GM19328 (cell line): ENCODE data around the gene BCL6.

Experiments
- ATAC-seq: cut with Tn5 transposase; IDR thresholded peaks from one replicate; pipeline ENCODE4 v1.9.1; 2021; ENCODE audit warnings: mild to moderate bottlenecking, moderate library complexity; ENCODE audit not compliant: unreplicated experiment

BCL6 gene

DNA sequence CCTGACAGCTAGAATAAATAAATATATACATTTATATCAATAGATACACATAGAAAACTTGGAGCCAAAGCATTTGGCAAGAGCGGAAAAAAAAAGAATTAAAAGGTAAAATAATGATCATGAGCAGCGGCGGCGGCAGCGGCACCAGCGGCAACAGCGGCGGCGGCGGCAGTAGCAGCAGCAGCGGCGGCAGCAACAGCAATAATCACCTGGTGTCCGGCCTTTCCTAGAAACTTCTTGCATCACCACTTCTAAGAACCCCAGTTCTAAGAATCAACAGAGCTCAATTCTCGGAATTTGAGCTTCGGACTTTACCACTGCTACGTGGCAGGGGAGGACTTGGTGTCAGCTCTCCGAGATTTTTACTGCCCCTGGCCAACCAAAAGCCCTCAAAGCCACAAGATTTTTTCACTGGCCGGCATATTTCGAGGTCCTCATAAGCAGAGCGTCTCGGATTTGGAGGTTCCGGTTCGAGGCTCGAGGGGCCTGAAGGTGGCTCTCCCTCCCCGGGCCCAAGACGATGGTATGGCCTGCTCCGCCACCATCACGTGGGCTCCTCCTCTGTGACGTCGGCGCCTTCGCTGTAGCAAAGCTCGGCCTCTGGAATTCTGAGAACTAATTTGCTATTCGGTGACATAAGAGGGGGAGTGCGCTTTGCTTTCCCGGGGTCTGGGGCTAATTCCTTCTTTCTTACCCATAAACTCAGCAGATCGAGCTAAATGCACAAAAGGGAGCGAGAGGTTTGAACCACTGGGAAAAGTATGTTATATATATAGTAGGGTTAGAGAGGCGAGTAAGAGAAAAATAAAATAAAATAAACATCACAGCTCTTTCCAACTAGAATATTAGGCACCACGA lies at the start of gene BCL6:
BCL6 (minus strand) TSS at position 268 of the 858 bp plus-strand sequence. CDS start 11,775 bp downstream, outside the sequence.
- peak; percentile 85 for ATAC-seq

- no peak for ATAC-seq
Observed at GRCh38 chr3:187794731-187795130, 49.5 kb upstream of the BCL6 start.

GRCh38 chr3:187793618-187794017 lies 48.4 kb upstream of the BCL6 start:
- ATAC-seq = no peak

DNA sequence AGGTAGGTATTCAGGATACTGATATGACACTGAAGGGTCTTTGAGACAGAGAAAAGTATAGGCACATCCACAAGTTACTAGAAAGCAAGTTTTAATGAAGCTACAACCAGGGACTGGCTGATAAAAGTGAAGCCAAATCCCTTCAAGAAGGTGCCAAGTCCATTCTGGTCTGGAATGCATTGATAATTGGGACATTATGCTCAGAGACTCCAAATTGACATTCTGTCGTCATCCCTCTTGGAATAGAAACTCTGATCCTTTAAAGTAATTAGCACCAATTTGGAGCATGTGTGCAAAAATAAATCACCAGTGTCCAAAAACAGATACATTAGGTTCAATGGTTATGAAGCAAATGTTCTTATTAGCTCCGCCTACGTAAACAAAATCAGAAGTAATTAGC lies 47.3 kb upstream of the BCL6 start:
- no peak for ATAC-seq

- no peak for ATAC-seq
Observed at GRCh38 chr3:187789872-187790271, 44.6 kb upstream of the BCL6 start.

DNA sequence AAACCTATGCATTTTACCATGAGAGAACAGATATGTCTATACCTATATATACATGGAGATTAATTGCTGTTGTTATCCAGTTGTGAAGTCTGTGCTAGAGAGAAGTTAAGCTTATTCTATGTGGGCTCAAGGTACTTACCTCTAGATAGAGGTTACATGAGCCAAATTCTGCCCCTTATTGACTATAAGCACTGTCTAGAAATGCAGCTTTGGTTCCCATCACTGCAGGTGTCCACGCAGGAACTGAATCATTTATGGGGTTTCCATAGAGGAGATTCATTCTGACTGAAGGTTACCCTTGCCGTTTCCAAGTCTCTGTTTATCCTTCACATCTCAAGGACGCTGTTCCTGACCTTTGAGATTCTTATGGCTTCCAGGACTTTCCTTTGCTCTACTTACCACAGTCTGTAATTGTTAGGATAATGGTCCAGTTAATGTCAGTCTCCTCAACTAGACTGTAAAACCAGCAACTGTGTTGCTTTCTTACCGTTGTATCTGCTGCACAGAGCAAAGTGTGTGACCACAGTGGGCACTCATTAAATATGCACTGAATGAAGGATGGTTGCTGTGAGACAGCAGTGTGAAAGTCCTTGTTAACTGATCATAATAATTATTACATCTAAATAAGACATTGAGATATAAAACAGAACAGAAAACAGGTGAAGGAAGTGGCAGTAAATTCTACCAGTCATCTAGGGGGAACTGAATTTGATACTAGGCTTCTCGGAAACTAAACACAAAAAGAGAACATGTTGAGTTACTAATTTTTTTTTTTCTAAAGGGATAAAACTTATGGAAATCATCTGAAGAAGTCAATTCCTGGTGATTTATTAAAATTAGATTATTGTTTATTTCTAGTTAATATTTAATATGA lies 44.0 kb upstream of the BCL6 start:
- ATAC-seq = no peak

- no peak for ATAC-seq
Observed at GRCh38 chr3:187783098-187783497, 37.8 kb upstream of the BCL6 start.

DNA sequence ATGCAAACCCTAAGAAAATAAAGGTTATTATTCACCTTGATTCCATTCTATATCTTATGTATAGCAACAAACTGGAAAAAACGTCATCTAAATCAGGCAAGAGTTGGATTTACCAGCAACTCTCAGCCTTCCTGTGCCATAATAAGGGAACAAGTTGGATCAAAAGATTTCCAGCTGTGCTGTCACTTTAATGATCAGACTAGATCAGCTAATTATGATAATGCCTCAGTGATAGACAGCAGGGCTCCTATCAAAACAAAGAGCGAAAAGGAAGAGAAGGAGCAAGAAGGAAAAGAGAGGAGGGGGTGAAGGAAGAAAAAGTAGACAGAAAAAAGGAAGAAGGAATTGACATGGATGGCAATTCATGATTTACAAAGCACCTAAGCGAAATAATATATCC lies 36.7 kb upstream of the BCL6 start:
- ATAC-seq = no peak

DNA sequence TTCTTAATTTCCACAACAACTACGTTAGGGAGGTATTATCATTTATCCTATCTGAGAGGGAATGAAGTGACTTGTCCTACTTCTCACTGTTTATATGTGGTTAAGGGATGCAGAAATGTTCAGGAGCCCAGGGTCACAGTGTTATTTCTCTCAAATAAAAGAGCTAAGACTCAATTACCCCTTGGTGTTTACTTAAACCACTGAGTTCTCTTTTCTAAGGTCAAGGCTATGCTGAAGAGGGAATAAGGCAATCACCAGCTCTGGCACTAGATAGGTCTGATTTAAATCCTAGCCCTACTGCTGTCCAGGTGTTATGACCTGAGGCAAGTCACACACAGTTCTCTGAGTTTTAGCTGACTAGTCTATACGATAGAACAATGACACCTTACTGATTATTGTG lies 35.7 kb upstream of the BCL6 start:
- ATAC-seq = no peak

DNA sequence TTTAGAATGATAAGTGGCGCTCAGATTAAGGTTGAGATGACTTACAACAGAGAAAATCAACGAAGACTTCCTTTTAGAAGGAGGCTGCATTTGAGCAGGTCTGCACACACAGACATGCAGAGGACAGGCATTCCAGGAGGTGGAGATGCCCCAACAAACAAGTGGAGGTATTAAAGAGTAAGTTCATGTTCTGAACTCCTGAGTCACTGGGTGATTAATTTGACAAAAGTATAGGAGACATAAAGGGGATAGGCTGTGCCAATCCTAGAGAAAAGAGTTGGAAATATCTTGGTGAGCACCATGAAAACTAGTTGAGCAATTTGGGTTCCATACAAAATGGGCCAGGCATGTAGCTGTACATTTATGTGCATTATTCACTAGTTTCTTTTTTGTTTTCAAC lies 33.5 kb upstream of the BCL6 start:
- no peak for ATAC-seq

DNA sequence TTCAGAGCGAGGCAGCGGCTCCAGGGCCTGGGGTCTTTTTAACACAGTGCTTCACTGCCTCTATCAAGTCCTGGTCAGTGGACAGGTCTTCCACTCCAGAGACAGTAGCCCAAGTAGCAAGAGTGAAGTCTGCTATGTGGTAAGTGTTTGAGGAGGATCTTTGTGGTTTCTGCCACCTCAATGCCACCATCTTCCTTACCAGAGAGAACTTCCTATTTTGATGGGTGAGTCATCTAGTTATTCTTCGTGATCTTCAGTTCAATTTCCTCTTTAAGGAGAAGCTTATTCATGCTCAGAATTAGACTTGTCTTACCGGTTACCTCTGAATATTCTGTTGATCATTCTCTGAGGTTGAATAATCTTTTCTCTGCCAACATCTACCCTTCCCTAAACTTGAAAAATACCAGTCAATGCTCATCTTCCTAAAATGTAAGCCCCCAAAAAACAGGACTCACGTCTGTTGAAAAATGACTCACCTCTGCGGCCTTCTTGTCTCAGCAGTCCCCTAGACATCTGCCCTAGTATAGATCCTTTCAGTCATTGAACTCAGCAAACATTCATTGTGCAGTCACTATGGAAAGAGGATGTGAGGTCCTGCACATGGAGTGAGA lies 32.2 kb upstream of the BCL6 start:
- ATAC-seq = no peak

DNA sequence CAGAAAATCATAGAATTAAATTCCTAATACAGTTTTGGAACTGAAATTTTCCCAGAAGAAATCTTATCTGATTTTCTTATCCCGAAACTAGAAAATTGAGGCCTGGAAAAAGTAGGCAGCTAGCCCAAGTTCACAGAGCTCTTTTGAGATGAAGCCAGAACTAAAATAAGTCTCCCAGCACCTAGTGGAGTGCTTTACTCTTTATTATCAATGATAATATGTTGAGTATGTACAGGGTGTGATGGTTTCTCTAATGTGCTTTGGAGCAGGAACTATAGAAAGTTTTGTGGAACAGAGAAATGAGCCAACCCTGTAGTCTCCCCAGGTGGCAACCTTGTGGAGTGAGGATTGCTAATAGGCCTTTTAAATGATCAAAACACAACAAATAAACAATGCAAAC lies 30.3 kb upstream of the BCL6 start:
- ATAC-seq = no peak

GRCh38 chr3:187774185-187774789 lies 29.0 kb upstream of the BCL6 start:
- no peak for ATAC-seq

DNA sequence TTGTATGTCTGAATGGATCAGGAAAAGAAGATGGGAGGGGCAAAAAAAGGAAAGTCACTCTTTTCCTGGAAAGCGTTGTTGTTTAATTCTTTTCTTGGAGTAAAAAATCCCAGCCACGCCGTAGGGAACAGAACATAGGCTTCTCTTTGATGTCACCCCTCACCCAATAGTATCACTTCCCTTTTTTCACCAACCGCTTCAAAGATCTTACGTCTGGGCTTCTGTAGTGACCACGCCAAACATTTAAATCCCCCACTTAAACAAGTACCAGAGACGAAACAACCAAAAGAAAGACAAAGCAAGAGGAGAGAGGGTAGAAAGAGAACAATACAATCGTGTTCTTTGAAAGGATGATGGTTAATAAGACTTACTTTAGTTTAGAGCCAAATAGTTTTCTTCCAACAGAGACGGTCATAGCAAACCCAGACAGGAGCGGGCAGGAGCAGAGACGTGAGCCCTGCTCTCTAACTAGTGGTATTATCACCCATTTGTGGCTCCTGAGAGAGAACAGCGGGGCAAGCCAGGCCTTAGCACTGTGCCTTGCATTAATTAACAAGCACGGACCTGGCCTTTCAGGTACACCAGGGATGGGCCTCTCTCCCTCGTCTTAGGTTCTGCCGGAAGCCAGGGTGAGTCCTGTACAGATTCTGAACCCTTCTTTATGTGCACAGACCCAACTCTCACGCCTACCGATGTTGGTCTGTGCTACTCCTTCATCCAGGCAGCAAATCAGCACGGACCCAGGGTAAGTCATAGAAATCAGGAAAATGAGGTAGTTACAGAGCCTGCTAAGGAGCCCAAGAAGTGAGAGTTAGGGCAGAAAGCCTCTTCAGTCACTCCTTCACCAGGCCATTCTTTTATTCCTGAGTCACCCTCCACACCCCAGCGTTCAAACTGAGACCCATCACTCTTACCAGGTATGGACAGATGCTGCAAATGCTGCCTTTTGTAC lies 28.2 kb upstream of the BCL6 start:
- peak; percentile 56 for ATAC-seq

DNA sequence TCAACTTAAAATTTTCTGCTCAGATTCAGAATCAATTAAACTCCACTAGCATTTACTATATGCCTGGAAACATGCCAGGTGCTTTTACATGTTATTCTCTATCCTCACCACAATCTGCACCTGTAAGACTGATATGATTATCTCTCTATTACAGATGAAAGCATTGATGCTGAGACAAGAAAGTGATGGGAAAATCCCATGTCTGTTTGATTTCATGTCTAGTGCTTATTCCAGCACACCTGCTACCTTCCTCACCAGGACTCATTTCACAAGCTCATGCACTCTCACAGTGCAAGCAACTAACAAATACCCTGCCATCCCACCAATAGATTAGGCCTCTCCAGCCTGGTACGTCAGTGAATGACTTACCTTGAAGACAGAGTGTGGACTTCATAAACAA lies 25.0 kb upstream of the BCL6 start:
- ATAC-seq = no peak

DNA sequence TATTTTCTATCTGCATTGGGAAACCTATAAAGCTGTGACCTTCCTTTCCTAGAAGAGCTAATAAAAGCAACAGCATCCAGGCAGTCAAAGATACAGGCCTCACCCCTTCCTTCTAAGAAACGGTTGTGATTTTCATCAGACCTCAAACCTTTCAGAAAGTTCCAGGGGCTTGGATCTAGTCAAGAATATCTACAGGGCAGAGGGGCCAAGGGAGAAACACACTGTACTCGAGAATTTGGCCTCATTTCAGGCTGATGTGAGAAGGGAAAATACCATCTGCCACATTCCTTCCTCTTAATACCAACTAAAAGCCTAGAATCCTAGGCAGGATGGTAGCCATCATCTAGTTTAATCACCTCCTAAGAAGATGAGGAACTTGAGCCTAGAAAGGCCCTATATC lies 24.5 kb upstream of the BCL6 start:
- no peak for ATAC-seq

GRCh38 chr3:187767266-187768012 lies 22.2 kb upstream of the BCL6 start:
- no peak for ATAC-seq

- no peak for ATAC-seq
Observed at GRCh38 chr3:187765342-187765741, 20.1 kb upstream of the BCL6 start.
